Activated T-helper 2 cell treated with anti-CD3 and anti-CD28 coated beads, Interferon-gamma antibody, Interleukin-2, Interleukin-4, amounts not matched to agents 10 μg/mL and 5 μg/mL and 100 μg/mL, durations not matched to agents 14 hours and 24 hours and 36 hours (primary cell): Measurements from ENCODE around the gene LDLR. TPM values are rescaled to one million over a fixed set of nuclear protein-coding genes. Genes with fewer than 3 reads are reported as not detected.
A peak's percentile ranks its signal among the peaks of the same experiment; 100 is the strongest.
"Not testable (repeated sequence)": the region's sequence is repeated elsewhere in the genome, so short reads cannot be mapped to it uniquely, and the experiment has no call there.

ENCODE experiments used
- DNase-seq: peaks from one replicate; pipeline ENCODE4 v3.0.0; 2021; ENCODE audit warnings: low spot score
- H3K27ac Mint-ChIP-seq: one replicate; pipeline ENCODE4 v1.8.0; 2021; ENCODE audit warnings: mixed read lengths
- H3K27me3 Mint-ChIP-seq: one replicate; pipeline ENCODE4 v1.8.0; 2021; ENCODE audit warnings: low read depth, mixed read lengths
- H3K36me3 Mint-ChIP-seq: one replicate; pipeline ENCODE4 v1.8.0; 2021; ENCODE audit warnings: low read depth, mixed read lengths
- H3K4me1 Mint-ChIP-seq: one replicate; pipeline ENCODE4 v1.8.0; 2021; ENCODE audit warnings: low read depth, mixed read lengths
- H3K4me3 Mint-ChIP-seq: one replicate; pipeline ENCODE4 v1.8.0; 2021; ENCODE audit warnings: low read depth, mild to moderate bottlenecking, moderate library complexity, mixed read lengths
- H3K9me3 Mint-ChIP-seq: one replicate; pipeline ENCODE4 v1.8.0; 2021; ENCODE audit warnings: mixed read lengths
- intact Hi-C: fragments of 100-400 bp; cut with micrococcal nuclease; formaldehyde crosslinking; loops from one replicate; pipeline ENCODE4 v1.15.1; 2023
- total RNA-seq: library from RNA; stranded (reverse); gene quantifications from 2 replicates; pipeline ENCODE4 v1.2.3, GENCODE V29; 2022

The LDLR gene
- total RNA-seq, 1 donor from 2014 or later = 138 TPM

GRCh38 chr19:11100049-11100448, 10.8 kb downstream of the LDLR start:
- peaks cover 27% of the 10 kb centered on the region for H3K4me1 Mint-ChIP-seq
- peaks cover 75% of the 10 kb centered on the region for H3K36me3 Mint-ChIP-seq
- no peaks in the 10 kb centered on the region for H3K27me3 Mint-ChIP-seq

GRCh38 chr19:11101057-11101456, 11.8 kb downstream of the LDLR start:
- DNase-seq = no peak
- peaks cover 19% of the 10 kb centered on the region for H3K4me1 Mint-ChIP-seq
- H3K9me3 Mint-ChIP-seq = peaks cover 4% of the 10 kb centered on the region
- no peak overlapping the region for H3K27ac Mint-ChIP-seq
- H3K27me3 Mint-ChIP-seq = no peaks in the 10 kb centered on the region
- H3K4me3 Mint-ChIP-seq = no peak overlapping the region
- H3K36me3 Mint-ChIP-seq = peaks cover 76% of the 10 kb centered on the region
- intact Hi-C loops = no loop called here

More at GRCh38 chr19:11100049-11100448, 10.8 kb downstream of the LDLR start:
- DNase-seq = no peak
- intact Hi-C loops = no loop called here
- H3K4me3 Mint-ChIP-seq = no peak overlapping the region
- peak overlapping the region; percentile 49 for H3K27ac Mint-ChIP-seq
- peaks cover 4% of the 10 kb centered on the region for H3K9me3 Mint-ChIP-seq

- Mint-ChIP-seq H3K4me1 (peaks cover 12% of the 10 kb centered on the region), H3K9me3 (no peaks in the 10 kb centered on the region), H3K4me3 (no peak overlapping the region), H3K36me3 (peaks cover 74% of the 10 kb centered on the region), H3K27me3 (no peaks in the 10 kb centered on the region), H3K27ac (no peak overlapping the region)
- intact Hi-C loops = no loop called here
- no peak for DNase-seq
These were observed 13.7 kb downstream of the LDLR start for GRCh38 chr19:11102944-11103343.

- H3K27ac Mint-ChIP-seq, intact Hi-C loops, H3K4me3 Mint-ChIP-seq, H3K27me3 Mint-ChIP-seq, H3K9me3 Mint-ChIP-seq, DNase-seq: not testable (repeated sequence)
- H3K36me3 Mint-ChIP-seq = peaks cover 77% of the 10 kb centered on the region
- H3K4me1 Mint-ChIP-seq = peaks cover 11% of the 10 kb centered on the region
These were observed 14.4 kb downstream of the LDLR start for GRCh38 chr19:11103667-11104066.

- no peak overlapping the region for H3K27ac Mint-ChIP-seq
- DNase-seq = no peak
- H3K4me1 Mint-ChIP-seq = peaks cover 3% of the 10 kb centered on the region
- H3K36me3 Mint-ChIP-seq = peaks cover 76% of the 10 kb centered on the region
- intact Hi-C loops = no loop called here
- no peaks in the 10 kb centered on the region for H3K27me3 Mint-ChIP-seq
- H3K9me3 Mint-ChIP-seq = no peaks in the 10 kb centered on the region
- no peak overlapping the region for H3K4me3 Mint-ChIP-seq
These were observed 15.9 kb downstream of the LDLR start for GRCh38 chr19:11105014-11105636.

DNA sequence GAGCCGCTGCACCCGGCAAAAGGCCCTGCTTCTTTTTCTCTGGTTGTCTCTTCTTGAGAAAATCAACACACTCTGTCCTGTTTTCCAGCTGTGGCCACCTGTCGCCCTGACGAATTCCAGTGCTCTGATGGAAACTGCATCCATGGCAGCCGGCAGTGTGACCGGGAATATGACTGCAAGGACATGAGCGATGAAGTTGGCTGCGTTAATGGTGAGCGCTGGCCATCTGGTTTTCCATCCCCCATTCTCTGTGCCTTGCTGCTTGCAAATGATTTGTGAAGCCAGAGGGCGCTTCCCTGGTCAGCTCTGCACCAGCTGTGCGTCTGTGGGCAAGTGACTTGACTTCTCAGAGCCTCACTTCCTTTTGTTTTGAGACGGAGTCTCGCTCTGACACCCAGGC, 17.2 kb downstream of the LDLR start:
- H3K4me3 Mint-ChIP-seq = no peak overlapping the region
- no peaks in the 10 kb centered on the region for H3K9me3 Mint-ChIP-seq
- H3K27me3 Mint-ChIP-seq = no peaks in the 10 kb centered on the region
- H3K27ac Mint-ChIP-seq = no peak overlapping the region
- H3K4me1 Mint-ChIP-seq = no peaks in the 10 kb centered on the region
- intact Hi-C loops = no loop called here
- peaks cover 76% of the 10 kb centered on the region for H3K36me3 Mint-ChIP-seq
- no peak for DNase-seq

DNA sequence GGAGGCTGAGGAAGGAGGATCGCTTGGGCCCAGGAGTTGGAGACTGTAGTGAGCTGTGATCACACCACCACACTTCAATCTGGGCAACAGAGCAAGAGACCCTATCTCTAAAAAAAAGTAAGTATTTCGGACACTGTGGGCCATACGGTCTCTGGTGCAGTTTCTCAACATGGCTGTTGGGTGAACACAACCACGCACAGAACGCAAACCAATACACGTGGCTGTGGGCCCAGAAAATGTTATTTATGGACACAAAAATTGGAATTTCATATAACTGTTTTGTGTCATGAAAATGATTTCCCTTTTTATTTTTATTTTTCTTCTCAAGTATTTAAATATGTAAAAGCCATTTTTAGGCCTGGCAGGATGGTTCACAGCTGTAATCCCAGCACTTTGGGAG, 19.5 kb downstream of the LDLR start:
- Mint-ChIP-seq H3K9me3 (no peaks in the 10 kb centered on the region), H3K4me1 (no peaks in the 10 kb centered on the region), H3K27me3 (no peaks in the 10 kb centered on the region), H3K4me3 (no peak overlapping the region), H3K27ac (no peak overlapping the region), H3K36me3 (peaks cover 72% of the 10 kb centered on the region)
- no peak for DNase-seq
- intact Hi-C loops = no loop called here

GRCh38 chr19:11111117-11111770, 22.0 kb downstream of the LDLR start:
- no peak overlapping the region for H3K27ac Mint-ChIP-seq
- intact Hi-C loops = no loop called here
- H3K36me3 Mint-ChIP-seq = peaks cover 72% of the 10 kb centered on the region
- H3K4me1 Mint-ChIP-seq = no peaks in the 10 kb centered on the region
- no peak for DNase-seq
- H3K9me3 Mint-ChIP-seq = no peaks in the 10 kb centered on the region
- H3K4me3 Mint-ChIP-seq = no peak overlapping the region
- H3K27me3 Mint-ChIP-seq = no peaks in the 10 kb centered on the region

DNA sequence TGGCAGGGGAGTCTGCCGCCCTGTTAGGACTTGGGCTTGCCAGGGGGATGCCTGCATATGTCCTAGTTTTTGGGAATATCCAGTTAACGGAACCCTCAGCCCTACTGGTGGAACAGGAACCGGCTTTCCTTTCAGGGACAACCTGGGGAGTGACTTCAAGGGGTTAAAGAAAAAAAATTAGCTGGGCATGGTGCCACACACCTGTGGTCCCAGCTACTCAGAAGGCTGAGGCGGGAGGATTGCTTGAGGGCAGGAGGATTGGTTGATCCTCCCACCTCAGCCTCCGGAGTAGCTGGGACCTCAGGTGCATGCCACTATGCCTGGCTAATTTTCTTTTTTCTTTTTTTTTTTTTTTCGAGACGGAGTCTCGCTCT, 22.5 kb downstream of the LDLR start:
- no peaks in the 10 kb centered on the region for H3K4me1 Mint-ChIP-seq
- no peak overlapping the region for H3K4me3 Mint-ChIP-seq
- intact Hi-C loops = no loop called here
- peaks cover 72% of the 10 kb centered on the region for H3K36me3 Mint-ChIP-seq
- no peak for DNase-seq
- H3K9me3 Mint-ChIP-seq = no peaks in the 10 kb centered on the region
- no peaks in the 10 kb centered on the region for H3K27me3 Mint-ChIP-seq
- no peak overlapping the region for H3K27ac Mint-ChIP-seq

DNA sequence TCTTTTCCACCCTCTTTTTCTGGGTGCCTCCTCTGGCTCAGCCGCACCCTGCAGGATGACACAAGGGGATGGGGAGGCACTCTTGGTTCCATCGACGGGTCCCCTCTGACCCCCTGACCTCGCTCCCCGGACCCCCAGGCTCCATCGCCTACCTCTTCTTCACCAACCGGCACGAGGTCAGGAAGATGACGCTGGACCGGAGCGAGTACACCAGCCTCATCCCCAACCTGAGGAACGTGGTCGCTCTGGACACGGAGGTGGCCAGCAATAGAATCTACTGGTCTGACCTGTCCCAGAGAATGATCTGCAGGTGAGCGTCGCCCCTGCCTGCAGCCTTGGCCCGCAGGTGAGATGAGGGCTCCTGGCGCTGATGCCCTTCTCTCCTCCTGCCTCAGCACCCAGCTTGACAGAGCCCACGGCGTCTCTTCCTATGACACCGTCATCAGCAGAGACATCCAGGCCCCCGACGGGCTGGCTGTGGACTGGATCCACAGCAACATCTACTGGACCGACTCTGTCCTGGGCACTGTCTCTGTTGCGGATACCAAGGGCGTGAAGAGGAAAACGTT, 24.0 kb downstream of the LDLR start:
- Mint-ChIP-seq H3K27me3 (no peaks in the 10 kb centered on the region), H3K36me3 (peaks cover 77% of the 10 kb centered on the region), H3K27ac (peak overlapping the region; percentile 16), H3K4me3 (no peak overlapping the region), H3K9me3 (no peaks in the 10 kb centered on the region), H3K4me1 (no peaks in the 10 kb centered on the region)
- no peak for DNase-seq
- intact Hi-C loops = no loop called here

DNA sequence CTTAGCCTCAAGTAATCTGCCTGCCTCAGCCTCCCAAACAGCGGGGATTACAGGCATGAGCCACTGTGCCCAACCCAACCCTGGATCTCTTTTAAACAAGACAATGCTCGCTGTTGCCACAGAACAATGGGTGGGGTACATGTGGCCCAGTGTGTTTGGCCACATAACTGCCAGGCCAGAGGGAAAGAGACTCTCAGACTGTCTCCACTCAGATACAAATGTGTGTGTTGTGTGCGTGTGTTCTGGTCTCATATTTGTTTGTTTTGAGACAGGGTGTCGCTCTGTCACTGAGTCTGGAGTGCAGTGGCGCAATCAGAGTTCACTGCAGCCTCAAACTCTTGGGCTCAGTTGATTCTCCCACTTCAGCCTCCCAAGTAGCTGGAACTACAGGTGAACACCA, 25.8 kb downstream of the LDLR start:
- H3K36me3 Mint-ChIP-seq = peaks cover 77% of the 10 kb centered on the region

GRCh38 chr19:11115895-11116446, 26.7 kb downstream of the LDLR start:
- DNase-seq = no peak
- peaks cover 80% of the 10 kb centered on the region for H3K36me3 Mint-ChIP-seq
- intact Hi-C loops = no loop called here
- no peaks in the 10 kb centered on the region for H3K4me1 Mint-ChIP-seq
- H3K9me3 Mint-ChIP-seq = no peaks in the 10 kb centered on the region
- no peak overlapping the region for H3K27ac Mint-ChIP-seq
- no peak overlapping the region for H3K4me3 Mint-ChIP-seq
- H3K27me3 Mint-ChIP-seq = no peaks in the 10 kb centered on the region

More for the DNA sequence above, 25.8 kb downstream of the LDLR start:
- H3K9me3 Mint-ChIP-seq = no peaks in the 10 kb centered on the region
- H3K4me3 Mint-ChIP-seq = no peak overlapping the region
- intact Hi-C loops = no loop called here
- no peak overlapping the region for H3K27ac Mint-ChIP-seq
- H3K27me3 Mint-ChIP-seq = no peaks in the 10 kb centered on the region
- H3K4me1 Mint-ChIP-seq = no peaks in the 10 kb centered on the region
- no peak for DNase-seq

- peaks cover 80% of the 10 kb centered on the region for H3K36me3 Mint-ChIP-seq
- no peak overlapping the region for H3K27ac Mint-ChIP-seq
- intact Hi-C loops = no loop called here
- no peaks in the 10 kb centered on the region for H3K27me3 Mint-ChIP-seq
- H3K4me3 Mint-ChIP-seq = no peak overlapping the region
- no peak for DNase-seq
- H3K4me1 Mint-ChIP-seq = no peaks in the 10 kb centered on the region
- H3K9me3 Mint-ChIP-seq = no peaks in the 10 kb centered on the region
These were observed 27.2 kb downstream of the LDLR start for GRCh38 chr19:11116507-11116906.
